Transverse colon (tissue), 4 donors: ENCODE data around the gene DCTN2.

Experiments used
- EP300 ChIP-seq: sonication (generic); formaldehyde crosslinking; IDR thresholded peaks from one replicate; pipeline ENCODE4 v1.6.1; 2017; ENCODE audit warnings: antibody characterized with exemption, low read depth
- POLR2A ChIP-seq: fragments of 450-650 bp; IDR thresholded peaks from one replicate; pipeline ENCODE4 v1.6.1; 2016; ENCODE audit warnings: antibody characterized with exemption, mild to moderate bottlenecking, moderate library complexity
- POLR2AphosphoS5 ChIP-seq, 3 donors: sonication (generic); formaldehyde crosslinking; IDR thresholded peaks; one replicate each; pipeline ENCODE4 v1.6.1; 2016; ENCODE audit warnings: antibody characterized with exemption in 3 of 3
- TF ChIP-seq, protein P1 (sequence below), 5 experiments: fragments of 200-600 bp in 3 of 5; fragments of 450-650 bp in 2 of 5; sonication (generic) in 3 of 5; IDR thresholded peaks; 1 replicate in 2 of 5; 2 replicates in 3 of 5; pipeline ENCODE4 v1.5.1; 2016 to 2017; ENCODE audit warnings: antibody characterized with exemption in 5 of 5, inconsistent platforms in 3 of 5, mild to moderate bottlenecking in 2 of 5, moderate library complexity in 1 of 5

DNA sequence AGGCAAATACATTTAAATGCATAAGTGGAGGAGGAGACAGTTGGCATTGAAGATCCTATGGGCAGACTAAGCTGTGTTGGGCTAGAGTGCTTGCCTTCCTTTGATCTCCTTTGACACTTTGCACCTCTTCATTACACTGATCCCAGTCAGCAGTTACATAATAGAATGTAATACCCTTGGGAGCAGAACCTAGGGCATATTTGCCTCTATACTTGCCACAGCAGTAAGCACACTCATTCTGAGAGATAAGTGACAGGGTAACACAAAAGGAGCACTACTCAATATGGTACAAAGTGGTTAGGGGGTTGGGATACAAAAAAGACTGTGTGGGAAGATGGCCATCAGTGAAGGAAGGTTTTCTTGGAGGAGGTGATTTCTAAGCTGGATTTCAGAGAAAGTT is 50.2 kb downstream of the DCTN2 start:
- TF ChIP-seq EP300 = no peak
- TF ChIP-seq, protein P1, sequence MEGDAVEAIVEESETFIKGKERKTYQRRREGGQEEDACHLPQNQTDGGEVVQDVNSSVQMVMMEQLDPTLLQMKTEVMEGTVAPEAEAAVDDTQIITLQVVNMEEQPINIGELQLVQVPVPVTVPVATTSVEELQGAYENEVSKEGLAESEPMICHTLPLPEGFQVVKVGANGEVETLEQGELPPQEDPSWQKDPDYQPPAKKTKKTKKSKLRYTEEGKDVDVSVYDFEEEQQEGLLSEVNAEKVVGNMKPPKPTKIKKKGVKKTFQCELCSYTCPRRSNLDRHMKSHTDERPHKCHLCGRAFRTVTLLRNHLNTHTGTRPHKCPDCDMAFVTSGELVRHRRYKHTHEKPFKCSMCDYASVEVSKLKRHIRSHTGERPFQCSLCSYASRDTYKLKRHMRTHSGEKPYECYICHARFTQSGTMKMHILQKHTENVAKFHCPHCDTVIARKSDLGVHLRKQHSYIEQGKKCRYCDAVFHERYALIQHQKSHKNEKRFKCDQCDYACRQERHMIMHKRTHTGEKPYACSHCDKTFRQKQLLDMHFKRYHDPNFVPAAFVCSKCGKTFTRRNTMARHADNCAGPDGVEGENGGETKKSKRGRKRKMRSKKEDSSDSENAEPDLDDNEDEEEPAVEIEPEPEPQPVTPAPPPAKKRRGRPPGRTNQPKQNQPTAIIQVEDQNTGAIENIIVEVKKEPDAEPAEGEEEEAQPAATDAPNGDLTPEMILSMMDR (IDR thresholded peaks at IDR 0.05) = no peak
- no peak for TF ChIP-seq POLR2A
- TF ChIP-seq POLR2AphosphoS5 (IDR thresholded peaks at IDR 0.05) = no peak
